PFSK-1 (cell line): ENCODE results near the gene CCT3.

Experiments used
- POLR2AphosphoS5 ChIP-seq: IDR thresholded peaks from 2 replicates; pipeline ENCODE4 v1.6.1; 2012; ENCODE audit warnings: low read depth, mild to moderate bottlenecking, control low read depth, low read length, moderate library complexity
- REST ChIP-seq, 2 experiments: IDR thresholded peaks; 2 replicates each; pipeline versions ENCODE4 v1.6.1 to v1.8.0; 2011 to 2012; ENCODE audit warnings: low read depth in 2 of 2, low read length in 2 of 2, control low read depth in 1 of 2, inconsistent platforms in 1 of 2, mild to moderate bottlenecking in 1 of 2, moderate library complexity in 1 of 2; ENCODE audit not compliant: insufficient read depth in 1 of 2

- TF ChIP-seq REST (IDR thresholded peaks at IDR 0.05; ENCODE audit: insufficient read depth in 1 of 2, low read depth in 2 of 2, low read length in 2 of 2) (no peak), POLR2AphosphoS5 (no peak)
These were observed 30.1 kb upstream of the CCT3 start for GRCh38 chr1:156368157-156368658.
